Fibroblast of the conjunctiva (primary cell): ENCODE data around the gene KIF22.
A peak's percentile ranks its signal among the peaks of the same experiment; 100 is the strongest.

Source experiments
- DNase-seq: peaks from one replicate; pipeline ENCODE4 v3.0.0-alpha.2; 2010; ENCODE audit warnings: low read depth

The KIF22 gene

DNA sequence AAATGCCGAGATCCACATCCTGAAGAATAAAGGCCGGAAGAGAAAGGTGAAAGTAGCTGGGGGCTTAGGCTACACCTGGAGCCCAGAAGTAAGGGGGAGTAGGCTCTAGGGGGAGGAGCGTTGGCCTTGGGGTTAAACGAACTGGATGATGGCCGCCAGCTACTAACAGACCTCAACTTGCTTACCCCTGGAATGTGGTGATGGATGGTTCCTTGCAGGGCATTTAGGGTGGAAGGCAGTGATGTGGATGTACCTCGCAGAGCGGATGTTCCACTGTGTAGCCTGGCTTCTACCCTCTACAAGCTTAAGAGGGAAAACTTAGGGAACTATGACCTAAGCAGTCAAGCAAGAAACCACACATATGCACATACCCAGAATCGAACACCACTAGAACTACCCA lies 13.5 kb downstream of the KIF22 start:
- no peak for DNase-seq

DNA sequence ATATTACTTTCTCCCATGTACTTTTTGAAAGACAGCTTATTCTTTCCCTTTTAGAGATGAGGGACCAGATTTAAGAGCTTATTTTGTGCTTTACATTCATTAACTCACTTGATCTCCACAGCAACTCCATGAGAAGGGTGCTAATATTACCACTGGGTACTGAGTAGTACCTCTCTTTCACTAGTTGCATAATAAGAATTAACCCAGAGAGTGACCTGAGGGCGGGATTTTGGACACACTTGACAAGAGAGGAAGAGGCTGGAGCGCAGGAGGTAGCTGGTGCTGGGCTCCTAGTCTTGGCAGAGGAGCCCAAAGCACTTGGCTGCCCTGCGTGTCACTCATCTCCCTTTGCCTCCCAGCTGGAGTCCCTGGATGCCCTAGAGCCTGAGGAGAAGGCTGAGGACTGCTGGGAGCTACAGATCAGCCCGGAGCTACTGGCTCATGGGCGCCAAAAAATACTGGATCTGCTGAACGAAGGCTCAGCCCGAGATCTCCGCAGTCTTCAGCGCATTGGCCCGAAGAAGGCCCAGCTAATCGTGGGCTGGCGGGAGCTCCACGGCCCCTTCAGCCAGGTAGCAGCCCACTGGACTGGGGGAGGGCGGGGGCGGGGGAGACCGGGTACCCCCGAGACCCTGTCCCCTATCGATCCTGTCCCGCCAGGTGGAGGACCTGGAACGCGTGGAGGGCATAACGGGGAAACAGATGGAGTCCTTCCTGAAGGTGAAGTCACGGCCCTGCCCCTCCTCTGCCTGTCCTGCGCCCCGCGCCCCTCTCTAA lies 14.1 kb downstream of the KIF22 start:
- no peak for DNase-seq

DNA sequence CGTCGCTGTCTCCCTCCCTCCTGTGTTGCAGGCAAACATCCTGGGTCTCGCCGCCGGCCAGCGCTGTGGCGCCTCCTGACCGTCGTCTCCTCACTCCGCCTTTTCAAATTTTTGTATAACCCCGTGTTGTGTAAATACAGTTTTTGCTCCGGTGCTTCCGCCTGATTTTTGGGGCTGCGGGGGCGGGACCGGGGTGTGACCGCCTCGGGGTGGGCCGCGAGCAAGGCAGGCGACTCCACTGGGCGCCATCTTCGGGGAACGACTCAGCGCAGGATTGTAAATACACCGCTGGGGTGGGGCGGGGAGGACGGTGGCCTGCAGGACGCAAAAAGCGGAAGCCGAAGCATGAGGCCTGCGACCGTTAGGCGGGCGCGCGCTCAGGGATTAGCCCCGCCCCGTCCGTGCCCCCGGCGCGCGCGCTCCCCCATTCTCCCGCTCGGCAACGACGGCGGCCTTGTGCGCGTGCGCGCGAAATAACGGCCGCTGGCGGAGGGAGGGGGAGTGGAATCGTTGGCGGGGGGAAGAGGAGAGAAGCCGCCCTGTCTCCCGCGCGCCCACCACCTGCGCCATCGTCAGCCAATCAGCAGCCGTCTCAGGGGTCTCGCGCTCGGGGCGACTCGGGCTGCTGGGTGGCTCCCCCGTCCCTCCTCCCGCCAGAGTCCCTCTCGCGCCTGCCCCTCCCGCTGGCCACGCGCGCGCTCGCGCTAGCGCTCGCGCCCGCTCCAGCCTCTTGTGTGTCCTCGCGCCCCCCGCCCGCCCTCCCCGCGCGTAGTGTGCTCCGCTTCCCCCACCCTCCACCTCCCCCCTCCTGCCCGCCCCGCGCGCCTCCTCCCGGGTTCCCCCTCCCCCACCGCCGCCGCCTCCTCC lies 14.9 kb downstream of the KIF22 start:
- peak; percentile 93 for DNase-seq

DNA sequence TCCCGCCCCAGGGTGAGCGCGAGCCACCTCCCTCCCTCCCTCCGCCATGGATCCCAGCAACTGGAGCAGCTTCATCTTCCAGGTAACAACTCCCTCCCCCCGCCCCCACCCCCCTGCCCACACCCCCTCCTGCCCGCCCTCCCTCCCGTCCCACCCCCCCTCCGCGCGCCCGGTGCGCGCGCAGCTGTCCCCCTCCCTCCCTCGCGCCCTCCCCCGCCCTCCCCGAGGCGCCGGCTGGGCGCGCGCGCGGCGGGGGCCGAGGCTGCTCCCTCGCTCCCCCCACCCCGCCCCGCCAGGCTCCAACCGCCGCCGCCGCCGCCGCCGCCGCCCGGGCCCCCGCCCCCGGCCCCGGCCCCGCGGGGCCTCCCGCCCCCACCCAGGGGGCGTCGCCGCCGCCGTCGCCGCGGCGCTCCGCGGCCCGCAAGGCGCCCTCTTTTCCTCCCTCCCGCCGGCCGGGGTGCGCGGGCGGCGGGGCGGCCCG lies 15.6 kb downstream of the KIF22 start, which contains the start of gene MAZ:
TSS of gene MAZ (plus strand) at position 431 of the 481 bp plus-strand sequence. CDS start 173 bp downstream, outside the sequence.
- no peak for DNase-seq

DNA sequence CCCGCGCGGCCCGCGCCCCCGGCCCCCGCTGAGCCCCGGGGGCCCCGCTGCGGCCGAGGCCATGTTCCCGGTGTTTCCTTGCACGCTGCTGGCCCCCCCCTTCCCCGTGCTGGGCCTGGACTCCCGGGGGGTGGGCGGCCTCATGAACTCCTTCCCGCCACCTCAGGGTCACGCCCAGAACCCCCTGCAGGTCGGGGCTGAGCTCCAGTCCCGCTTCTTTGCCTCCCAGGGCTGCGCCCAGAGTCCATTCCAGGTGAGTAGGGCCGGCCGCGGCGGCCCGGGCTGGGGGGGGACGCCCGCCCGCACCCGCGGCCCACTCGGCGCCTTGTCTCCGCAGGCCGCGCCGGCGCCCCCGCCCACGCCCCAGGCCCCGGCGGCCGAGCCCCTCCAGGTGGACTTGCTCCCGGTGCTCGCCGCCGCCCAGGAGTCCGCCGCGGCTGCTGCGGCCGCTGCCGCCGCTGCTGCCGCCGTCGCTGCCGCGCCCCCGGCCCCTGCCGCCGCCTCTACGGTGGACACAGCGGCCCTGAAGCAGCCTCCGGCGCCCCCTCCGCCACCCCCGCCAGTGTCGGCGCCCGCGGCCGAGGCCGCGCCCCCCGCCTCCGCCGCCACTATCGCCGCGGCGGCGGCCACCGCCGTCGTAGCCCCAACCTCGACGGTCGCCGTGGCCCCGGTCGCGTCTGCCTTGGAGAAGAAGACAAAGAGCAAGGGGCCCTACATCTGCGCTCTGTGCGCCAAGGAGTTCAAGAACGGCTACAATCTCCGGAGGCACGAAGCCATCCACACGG lies 16.3 kb downstream of the KIF22 start:
- DNase-seq: no peak

DNA sequence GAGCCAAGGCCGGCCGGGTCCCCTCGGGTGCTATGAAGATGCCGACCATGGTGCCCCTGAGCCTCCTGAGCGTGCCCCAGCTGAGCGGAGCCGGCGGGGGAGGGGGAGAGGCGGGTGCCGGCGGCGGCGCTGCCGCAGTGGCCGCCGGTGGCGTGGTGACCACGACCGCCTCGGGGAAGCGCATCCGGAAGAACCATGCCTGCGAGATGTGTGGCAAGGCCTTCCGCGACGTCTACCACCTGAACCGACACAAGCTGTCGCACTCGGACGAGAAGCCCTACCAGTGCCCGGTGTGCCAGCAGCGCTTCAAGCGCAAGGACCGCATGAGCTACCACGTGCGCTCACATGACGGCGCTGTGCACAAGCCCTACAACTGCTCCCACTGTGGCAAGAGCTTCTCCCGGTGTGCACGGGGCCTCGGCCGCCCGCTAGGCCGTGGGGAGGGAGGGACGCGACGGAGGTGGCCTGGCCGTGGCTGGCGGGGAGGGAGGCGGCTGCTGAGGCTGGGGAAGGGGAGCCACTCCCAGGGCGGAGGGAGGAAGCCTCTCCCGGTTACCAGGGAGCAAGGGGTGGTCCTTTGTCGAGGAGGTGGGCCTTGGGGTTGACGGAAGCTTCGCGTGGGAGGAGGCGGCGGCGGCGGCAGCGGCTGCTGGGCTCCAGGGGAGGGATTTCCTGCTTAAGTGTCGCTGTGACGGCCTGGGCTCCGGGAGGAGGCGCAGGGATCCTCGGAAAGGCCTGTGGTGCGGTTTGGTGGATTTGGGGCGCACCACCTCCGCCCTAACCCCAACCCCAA lies 17.1 kb downstream of the KIF22 start:
- peak; percentile 82 for DNase-seq

DNA sequence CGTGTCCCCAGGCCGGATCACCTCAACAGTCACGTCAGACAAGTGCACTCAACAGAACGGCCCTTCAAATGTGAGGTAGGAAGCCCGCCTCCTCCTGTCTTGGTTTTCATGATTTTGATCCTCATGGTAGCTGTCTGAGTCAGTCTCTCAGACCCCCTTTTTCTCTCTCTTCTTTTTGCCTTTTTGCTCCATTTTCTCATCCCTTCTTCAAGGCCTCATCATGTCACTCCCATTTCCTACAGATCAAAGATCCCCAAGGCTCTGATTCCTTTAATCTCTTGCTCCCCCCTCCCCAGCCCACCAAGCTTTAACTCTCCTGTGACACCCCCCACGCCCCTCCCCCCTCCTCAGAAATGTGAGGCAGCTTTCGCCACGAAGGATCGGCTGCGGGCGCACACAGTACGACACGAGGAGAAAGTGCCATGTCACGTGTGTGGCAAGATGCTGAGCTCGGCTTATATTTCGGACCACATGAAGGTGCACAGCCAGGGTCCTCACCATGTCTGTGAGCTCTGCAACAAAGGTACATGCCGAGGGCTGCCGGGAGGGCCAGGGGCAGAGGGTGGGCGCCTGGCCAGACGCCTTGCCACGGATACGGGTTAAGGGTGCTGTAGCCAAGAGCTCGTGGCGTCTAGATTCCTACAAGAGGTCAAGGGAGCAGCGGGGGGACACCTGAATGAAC lies 17.8 kb downstream of the KIF22 start:
- no peak for DNase-seq

DNA sequence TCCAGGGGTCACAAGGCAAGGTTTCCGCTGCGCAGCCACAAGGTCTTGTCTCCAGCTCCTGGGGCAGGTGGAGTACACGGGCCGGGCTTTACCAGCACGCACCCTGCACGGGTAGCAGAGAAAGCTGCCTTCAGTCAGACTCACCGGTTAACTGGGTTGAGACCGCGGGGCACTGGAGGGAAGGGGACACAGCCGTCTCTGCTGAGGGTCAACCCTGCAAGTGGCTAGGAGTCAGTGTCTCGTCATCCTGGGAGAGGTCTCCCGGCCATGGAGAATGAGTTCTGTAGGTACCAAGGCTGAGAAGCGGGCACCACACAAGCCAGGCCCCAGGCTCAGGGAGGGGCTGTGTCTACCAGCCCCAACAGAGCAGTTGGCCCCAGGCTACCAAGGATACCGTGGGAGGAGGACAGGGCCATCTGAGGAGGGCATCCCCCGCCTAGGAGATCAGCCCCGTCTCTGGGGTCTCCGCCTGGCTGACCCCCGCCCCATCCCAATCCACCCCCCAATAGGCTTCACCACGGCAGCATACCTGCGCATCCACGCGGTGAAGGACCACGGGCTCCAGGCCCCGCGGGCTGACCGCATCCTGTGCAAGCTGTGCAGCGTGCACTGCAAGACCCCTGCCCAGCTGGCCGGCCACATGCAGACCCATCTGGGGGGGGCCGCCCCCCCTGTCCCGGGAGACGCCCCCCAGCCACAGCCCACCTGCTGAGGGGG lies 18.6 kb downstream of the KIF22 start:
- DNase-seq: no peak

DNA sequence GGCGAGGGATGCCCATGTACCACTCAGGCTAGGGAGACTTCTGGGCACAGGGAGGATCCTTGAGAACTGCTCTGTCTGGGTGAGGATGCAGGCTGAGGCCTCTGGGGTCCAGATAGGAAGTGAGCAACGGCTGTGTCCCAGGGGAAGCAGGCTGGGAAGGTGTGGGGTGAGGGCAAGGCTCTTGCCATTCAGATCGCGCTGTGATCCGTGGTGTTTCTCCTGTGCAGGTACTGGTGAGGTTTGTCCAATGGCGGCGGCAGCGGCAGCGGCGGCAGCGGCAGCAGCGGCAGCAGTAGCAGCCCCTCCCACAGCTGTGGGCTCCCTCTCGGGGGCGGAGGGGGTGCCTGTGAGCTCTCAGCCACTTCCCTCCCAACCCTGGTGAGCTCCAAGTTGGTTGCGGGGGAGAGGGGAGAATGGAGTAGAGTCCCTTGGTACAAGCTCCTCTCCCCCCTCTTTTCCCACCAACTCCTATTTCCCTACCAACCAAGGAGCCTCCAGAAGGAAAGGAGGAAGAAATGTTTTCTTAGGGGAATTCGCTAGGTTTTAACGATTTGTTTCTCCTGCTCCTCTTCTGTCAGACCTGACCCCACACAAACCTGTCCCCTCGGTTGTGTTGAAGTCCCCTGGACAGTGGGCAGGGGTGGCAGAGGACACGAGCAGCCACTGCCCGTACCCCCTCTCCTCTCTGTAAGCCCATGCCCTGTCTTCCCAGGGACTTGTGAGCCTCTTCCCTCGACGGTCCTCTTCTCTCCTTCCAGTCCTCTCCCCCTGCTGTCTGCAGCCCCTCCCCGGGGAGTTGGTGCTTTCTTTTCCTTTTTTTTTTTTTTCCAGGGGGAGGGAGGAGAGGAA lies 19.5 kb downstream of the KIF22 start:
- no peak for DNase-seq

DNA sequence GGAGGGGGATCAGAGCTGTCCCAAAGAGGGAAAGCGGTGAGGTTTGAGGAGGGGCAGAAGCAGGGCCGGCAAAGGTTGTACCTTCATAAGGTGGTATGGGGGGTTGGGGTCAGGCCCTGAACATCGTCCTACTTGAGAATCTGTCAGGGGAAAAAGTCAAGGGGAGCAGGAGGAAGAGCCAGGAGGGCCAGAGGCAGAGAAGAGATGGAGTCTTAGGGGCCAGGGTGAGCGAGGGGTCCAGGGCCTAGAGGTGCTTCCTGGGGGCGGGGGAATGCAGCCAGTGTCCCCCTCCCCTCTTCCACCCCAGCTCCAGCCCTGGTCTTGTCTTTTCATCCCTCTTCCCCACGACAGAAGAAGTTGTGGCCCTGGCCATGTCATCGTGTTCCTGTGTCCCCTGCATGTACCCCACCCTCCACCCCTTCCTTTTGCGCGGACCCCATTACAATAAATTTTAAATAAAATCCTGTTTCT lies 20.2 kb downstream of the KIF22 start:
- DNase-seq: no peak

DNA sequence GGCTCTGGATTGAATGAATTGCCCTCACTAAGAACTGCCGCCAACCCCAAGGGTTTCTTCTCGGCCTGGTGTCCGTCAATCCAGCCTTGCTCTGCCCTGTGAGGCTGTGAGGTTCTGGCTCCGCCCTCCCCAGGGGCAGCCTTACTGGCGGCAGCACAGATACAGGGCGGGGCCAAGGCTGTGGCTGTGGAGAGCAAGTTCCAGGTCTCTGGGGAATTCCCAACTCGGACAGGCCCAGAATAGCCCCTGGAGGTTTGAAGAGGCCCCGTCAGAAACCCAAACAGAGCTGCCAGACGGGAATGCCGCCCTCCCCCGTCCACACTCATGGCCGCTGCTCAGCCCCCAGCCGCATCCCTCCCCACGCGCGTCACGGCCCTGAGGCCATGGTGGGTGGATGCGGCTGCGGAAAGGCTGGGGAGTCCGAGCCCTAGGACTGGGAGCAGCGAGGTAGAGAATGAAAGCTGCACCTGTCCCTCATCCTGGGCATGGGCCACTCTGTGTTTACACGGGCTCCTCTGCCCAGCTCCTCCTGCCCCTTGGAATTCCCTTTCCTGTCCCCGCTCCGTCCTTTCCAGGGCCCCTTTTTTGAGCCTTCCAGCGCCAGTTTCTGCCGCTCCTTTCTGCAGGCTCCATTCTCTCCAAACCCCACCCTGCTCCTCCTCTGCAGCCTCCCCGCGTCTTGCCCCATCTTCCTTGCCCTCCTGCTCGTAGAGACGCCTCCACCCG lies 20.8 kb downstream of the KIF22 start:
- DNase-seq: peak; percentile 95

DNA sequence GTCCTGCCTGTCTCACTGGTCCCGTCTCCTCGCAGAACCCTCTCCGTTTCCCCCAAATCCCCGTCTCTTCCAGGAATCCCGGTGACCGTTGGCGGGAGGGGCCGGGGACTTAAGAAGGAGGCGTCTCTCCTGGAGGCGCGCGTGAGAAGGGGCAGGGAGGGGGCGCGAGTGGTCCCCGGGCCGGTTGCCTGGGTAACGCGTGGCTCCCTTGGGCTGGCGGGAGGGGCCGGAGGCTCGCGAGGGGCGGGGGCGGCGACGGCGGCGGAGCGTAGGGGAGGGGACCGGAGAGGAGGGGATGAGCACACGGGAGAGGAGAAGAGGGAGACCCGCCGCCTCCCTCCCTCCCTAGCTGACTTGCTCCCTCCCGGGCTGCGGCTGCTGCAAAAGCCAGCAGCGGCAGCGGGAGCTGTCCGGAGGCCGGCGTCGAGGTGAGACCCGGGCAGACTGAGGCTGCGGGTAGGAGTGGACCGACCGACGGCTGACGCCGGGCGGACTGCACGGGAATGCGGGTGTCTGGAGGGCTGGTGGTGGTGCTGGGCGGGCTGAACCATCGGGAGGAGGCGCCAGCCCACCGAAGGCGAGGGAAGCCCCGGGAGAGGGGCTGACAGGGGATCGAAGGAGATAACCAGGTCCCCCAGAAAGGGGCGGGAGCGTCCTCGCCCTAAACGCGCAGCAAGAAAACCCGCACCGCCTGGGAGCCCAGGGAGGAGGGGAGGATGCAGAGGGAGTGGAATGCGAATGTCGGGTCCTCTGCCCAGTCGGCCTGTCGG lies 21.5 kb downstream of the KIF22 start, which contains the start of gene PRRT2:
TSS of gene PRRT2 (plus strand) at position 298 of the 770 bp plus-strand sequence. CDS start 862 bp downstream, outside the sequence.
- DNase-seq: no peak

DNA sequence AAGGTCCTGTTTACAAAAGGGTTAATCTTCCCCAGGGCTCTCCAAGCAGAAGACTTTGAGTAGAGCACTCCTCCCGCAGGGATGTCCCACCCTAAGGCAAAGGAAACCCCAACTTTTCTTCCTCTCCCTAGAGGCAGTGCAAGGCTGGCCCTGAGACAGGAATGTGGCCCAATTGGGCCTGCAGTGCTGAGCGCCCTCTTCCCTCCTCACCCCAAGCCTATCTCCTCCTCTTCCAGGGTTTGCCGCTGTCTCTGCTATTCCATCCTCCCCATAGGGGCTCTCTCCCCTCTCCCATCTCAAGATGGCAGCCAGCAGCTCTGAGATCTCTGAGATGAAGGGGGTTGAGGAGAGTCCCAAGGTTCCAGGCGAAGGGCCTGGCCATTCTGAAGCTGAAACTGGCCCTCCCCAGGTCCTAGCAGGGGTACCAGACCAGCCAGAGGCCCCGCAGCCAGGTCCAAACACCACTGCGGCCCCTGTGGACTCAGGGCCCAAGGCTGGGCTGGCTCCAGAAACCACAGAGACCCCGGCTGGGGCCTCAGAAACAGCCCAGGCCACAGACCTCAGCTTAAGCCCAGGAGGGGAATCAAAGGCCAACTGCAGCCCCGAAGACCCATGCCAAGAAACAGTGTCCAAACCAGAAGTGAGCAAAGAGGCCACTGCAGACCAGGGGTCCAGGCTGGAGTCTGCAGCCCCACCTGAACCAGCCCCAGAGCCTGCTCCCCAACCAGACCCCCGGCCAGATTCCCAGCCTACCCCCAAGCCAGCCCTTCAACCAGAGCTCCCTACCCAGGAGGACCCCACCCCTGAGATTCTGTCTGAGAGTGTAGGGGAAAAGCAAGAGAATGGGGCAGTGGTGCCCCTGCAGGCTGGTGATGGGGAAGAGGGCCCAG lies 22.4 kb downstream of the KIF22 start:
- DNase-seq: no peak

DNA sequence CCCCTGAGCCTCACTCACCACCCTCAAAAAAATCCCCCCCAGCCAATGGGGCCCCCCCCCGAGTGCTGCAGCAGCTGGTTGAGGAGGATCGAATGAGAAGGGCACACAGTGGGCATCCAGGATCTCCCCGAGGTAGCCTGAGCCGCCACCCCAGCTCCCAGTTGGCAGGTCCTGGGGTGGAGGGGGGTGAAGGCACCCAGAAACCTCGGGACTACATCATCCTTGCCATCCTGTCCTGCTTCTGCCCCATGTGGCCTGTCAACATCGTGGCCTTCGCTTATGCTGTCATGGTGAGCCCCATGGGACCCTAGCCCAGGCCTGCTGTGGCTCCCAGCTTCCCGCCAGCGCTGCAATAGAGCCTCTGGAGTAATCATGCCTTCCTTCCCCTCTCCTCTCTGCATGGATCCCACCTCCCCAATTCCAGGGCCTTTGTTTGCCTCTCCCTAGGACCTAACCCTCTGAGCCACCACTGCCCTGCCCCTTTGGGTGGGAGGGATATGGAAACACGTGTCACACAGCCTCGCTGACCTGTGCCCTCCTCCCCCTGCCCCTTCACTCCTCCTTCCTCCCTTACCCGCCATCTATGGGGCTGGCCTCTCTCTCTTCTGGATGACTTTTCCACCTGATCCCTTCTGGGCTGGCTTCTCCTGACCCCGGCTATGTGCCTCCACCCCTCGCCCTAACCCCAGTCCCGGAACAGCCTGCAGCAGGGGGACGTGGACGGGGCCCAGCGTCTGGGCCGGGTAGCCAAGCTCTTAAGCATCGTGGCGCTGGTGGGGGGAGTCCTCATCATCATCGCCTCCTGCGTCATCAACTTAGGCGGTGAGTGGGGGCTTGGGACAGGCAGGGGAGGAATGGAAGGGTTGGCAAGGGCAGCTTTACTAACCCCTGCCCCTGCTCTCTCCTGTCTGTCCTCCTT lies 23.4 kb downstream of the KIF22 start:
- DNase-seq: no peak

DNA sequence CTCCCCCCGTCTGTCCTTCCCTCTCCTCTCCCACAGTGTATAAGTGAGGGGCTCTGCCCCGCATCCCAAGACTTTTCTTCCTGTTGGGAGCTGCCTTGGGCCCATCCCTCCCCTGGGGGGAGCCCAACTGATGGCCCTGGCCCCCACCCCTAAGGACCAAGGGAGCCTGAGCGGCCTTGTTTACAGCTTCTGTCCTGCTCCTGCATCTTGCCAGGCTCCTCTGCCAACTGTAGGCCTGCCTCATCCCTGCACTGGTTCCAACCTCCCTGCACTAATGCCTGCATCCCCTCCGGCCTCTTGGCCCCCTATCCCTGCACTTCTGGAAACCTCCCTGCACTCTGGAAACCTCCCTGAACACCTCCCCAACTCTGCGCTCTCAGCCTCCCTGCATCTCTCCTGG lies 24.0 kb downstream of the KIF22 start:
- DNase-seq: no peak
